Measurements from ENCODE around the gene MEIOB.
A peak's percentile ranks its signal among the peaks of the same experiment; 100 is the strongest.

MEIOB gene

GRCh38 chr16:1870365-1871082 lies 1.4 kb downstream of the MEIOB start:
- no peak for ATAC-seq
- Mint-ChIP-seq H3K4me1 (peaks cover 7% of the 10 kb centered on the region), H3K27ac (no peak overlapping the region), H3K9me3 (no peaks in the 10 kb centered on the region), H3K36me3 (peaks cover 6% of the 10 kb centered on the region), H3K4me3 (no peak overlapping the region), H3K27me3 (peaks cover 22% of the 10 kb centered on the region)

DNA sequence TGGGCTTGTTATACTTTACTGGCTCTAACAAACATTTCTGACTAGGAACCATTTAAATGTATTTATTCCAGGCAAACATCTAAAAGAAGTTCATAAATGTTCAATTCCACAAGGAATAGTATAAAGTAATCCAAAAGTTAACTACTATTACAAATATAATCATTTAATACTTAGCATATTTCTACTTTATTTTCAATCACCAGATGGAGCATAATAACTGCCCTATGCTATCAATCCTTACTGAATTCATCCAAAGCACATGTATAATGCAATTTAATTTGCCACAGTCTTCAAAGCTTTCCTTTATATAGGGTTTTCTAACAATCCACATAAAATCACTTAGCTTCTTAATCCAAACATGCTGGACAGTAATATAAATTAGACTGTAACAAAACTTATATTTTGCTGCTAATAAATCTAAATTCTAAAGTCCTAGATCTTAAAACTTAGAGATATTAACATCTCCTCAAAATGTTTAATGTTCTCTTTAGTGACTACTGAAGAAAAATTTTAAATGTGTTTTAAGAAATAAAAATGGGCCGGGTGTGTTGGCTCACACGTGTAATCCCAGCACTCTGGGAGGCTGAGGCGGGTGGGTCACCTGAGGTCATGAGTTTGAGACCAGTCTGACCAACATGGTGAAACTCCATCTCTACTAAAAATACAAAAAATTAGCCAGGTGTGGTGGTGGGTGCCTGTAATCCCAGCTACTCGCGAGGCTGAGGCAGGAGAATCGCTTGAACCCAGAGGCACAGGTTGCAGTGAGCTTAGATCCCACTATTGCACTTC lies 5.9 kb downstream of the MEIOB start:
- Mint-ChIP-seq H3K27me3 (peaks cover 1% of the 10 kb centered on the region), H3K27ac (no peak overlapping the region), H3K4me3 (no peak overlapping the region), H3K36me3 (no peaks in the 10 kb centered on the region), H3K4me1 (no peaks in the 10 kb centered on the region), H3K9me3 (no peaks in the 10 kb centered on the region)
- no peak for ATAC-seq

DNA sequence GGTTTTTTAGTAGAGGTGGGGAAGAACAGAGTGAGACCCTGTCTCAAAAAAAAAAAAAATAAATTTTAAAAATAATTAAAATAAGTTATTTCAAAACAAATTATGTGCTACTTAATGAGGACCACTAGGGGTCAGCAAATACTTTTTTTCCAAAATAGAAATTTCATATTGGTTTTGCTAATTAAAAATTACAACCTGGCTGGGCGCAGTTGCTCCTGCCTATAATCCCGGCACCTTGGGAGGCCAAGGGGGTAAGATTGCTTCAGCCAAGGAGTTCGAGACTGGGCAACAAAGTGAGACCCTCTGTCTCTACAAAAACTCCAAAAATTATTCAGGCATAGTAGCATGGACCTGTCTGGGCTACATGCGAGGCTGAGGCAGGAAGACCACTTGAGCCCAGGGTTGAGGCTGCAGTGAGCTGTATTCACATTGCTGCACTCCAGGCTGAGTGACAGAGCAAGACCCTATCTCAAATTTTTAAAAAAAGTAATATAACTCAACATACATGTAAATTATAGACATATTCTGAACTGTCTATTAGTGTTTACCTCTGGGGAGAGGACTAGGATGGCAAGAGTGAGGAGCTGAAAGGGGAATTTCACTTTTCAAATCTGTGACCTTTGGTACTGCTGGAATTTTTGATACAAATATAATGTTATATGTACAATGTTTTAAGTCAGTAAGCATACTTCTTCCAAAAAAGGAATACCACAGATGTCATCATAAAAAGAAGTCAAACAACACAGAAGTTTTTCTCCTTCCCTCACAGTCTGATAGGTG lies 8.1 kb downstream of the MEIOB start:
- H3K36me3 Mint-ChIP-seq = no peaks in the 10 kb centered on the region
- H3K4me1 Mint-ChIP-seq = no peaks in the 10 kb centered on the region
- no peak overlapping the region for H3K4me3 Mint-ChIP-seq
- peaks cover 23% of the 10 kb centered on the region for H3K27me3 Mint-ChIP-seq
- no peak for ATAC-seq
- no peaks in the 10 kb centered on the region for H3K9me3 Mint-ChIP-seq
- H3K27ac Mint-ChIP-seq = no peak overlapping the region

DNA sequence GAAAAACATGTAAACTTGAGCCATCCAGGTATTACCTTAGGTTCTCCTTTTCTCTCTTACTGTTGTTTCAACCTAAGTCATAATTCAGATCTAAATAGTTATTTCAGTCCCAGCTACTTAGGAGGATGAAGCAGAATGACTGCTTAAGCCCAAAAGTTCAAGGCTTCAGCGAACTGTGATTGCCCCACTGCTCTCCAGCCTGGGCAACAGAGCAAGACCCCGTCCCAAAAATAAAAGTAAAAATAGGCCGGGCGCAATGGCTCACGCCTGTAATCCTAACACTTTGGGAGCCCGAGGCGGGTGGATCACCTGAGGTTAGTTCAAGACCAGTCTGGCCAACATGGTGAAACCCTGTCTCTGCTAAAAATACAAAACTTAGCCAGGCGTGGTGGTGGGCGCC lies 9.6 kb downstream of the MEIOB start:
- Mint-ChIP-seq H3K4me3 (no peak overlapping the region), H3K36me3 (no peaks in the 10 kb centered on the region), H3K27me3 (peaks cover 38% of the 10 kb centered on the region), H3K4me1 (no peaks in the 10 kb centered on the region), H3K27ac (no peak overlapping the region), H3K9me3 (no peaks in the 10 kb centered on the region)
- no peak for ATAC-seq

GRCh38 chr16:1861730-1862129 lies 10.2 kb downstream of the MEIOB start:
- no peak overlapping the region for H3K27ac Mint-ChIP-seq
- no peaks in the 10 kb centered on the region for H3K4me1 Mint-ChIP-seq
- no peaks in the 10 kb centered on the region for H3K9me3 Mint-ChIP-seq
- H3K27me3 Mint-ChIP-seq = peaks cover 45% of the 10 kb centered on the region
- ATAC-seq = no peak
- H3K36me3 Mint-ChIP-seq = no peaks in the 10 kb centered on the region
- no peak overlapping the region for H3K4me3 Mint-ChIP-seq

- Mint-ChIP-seq H3K9me3 (no peaks in the 10 kb centered on the region), H3K4me3 (no peak overlapping the region), H3K36me3 (no peaks in the 10 kb centered on the region), H3K27me3 (peaks cover 46% of the 10 kb centered on the region), H3K4me1 (no peaks in the 10 kb centered on the region), H3K27ac (no peak overlapping the region)
- ATAC-seq = no peak
These were observed 12.3 kb downstream of the MEIOB start for GRCh38 chr16:1859650-1860049.

- H3K36me3 Mint-ChIP-seq = no peaks in the 10 kb centered on the region
- H3K4me1 Mint-ChIP-seq = no peaks in the 10 kb centered on the region
- no peak overlapping the region for H3K4me3 Mint-ChIP-seq
- H3K9me3 Mint-ChIP-seq = no peaks in the 10 kb centered on the region
- peaks cover 46% of the 10 kb centered on the region for H3K27me3 Mint-ChIP-seq
- ATAC-seq = no peak
- no peak overlapping the region for H3K27ac Mint-ChIP-seq
These were observed 13.6 kb downstream of the MEIOB start for GRCh38 chr16:1858189-1858865.

DNA sequence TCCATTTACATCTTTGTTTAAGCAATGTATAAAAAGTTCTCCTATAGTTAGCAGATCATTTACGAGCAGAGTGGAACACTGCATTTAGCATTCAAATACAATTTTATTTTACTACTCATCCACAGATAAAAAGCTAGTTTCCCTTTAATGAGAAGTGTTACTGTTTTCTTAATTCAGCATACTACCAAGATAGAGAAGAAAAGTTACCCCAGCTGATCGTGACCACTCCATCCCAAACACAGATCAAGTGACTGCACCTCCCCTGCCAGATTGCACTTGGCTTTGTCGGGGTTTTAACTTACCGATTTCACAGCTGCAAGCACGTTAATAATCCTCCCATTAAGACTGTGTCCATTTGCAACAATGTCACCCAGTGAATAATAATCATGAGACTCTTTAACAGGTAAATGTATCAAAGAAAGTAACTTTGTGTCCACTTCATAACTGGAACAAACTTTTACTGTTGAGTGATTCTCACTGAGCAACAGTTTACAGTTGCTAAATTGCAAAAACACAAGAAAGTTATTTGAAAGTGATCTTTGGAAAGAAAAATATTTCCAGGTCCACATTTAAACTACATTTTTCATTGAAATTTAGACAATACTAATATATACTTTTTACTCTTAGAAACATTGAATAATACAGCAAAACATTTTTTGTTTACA lies 14.4 kb downstream of the MEIOB start:
- ATAC-seq = no peak
- Mint-ChIP-seq H3K4me1 (no peaks in the 10 kb centered on the region), H3K4me3 (no peak overlapping the region), H3K27me3 (peaks cover 46% of the 10 kb centered on the region), H3K27ac (no peak overlapping the region), H3K36me3 (no peaks in the 10 kb centered on the region), H3K9me3 (no peaks in the 10 kb centered on the region)

GRCh38 chr16:1851793-1852192 lies 20.2 kb downstream of the MEIOB start:
- H3K4me1 Mint-ChIP-seq = no peaks in the 10 kb centered on the region
- H3K27me3 Mint-ChIP-seq = peaks cover 15% of the 10 kb centered on the region
- H3K36me3 Mint-ChIP-seq = no peaks in the 10 kb centered on the region
- no peak overlapping the region for H3K27ac Mint-ChIP-seq
- H3K9me3 Mint-ChIP-seq = no peaks in the 10 kb centered on the region
- H3K4me3 Mint-ChIP-seq = no peak overlapping the region
- ATAC-seq = no peak

DNA sequence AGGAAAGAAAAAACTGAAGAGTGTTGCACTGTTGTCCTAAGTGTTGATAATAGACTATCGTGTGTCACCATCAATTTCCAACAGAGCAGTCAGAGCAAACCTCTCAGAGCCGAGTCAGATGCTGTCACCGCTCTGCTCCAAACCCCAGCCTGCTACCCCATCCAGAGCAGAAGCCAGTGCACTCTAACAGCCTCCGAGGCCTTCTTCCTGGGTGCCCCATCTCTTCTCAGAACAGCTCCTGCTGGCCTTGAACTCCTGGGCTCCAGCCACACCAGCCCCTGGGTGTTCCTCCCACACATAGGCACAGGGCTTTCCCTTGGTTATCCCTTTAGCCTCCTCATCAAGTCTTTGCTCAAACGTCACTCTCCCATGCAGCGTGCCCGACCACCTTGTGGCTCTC lies 21.0 kb downstream of the MEIOB start:
- ATAC-seq = peak; percentile 8
- Mint-ChIP-seq H3K36me3 (no peaks in the 10 kb centered on the region), H3K9me3 (no peaks in the 10 kb centered on the region), H3K27ac (no peak overlapping the region), H3K4me1 (no peaks in the 10 kb centered on the region), H3K4me3 (no peak overlapping the region), H3K27me3 (peaks cover 21% of the 10 kb centered on the region)

- peaks cover 24% of the 10 kb centered on the region for H3K27me3 Mint-ChIP-seq
- H3K4me3 Mint-ChIP-seq = no peak overlapping the region
- H3K4me1 Mint-ChIP-seq = no peaks in the 10 kb centered on the region
- no peak for ATAC-seq
- H3K36me3 Mint-ChIP-seq = no peaks in the 10 kb centered on the region
- H3K9me3 Mint-ChIP-seq = no peaks in the 10 kb centered on the region
- H3K27ac Mint-ChIP-seq = no peak overlapping the region
These were observed 25.5 kb downstream of the MEIOB start for GRCh38 chr16:1846416-1846815.

GRCh38 chr16:1845985-1846384 lies 26.0 kb downstream of the MEIOB start:
- no peak for ATAC-seq
- Mint-ChIP-seq H3K27ac (no peak overlapping the region), H3K4me3 (no peak overlapping the region), H3K36me3 (no peaks in the 10 kb centered on the region), H3K27me3 (peaks cover 20% of the 10 kb centered on the region), H3K9me3 (no peaks in the 10 kb centered on the region), H3K4me1 (no peaks in the 10 kb centered on the region)

- Mint-ChIP-seq H3K27ac (no peak overlapping the region), H3K36me3 (no peaks in the 10 kb centered on the region), H3K27me3 (no peaks in the 10 kb centered on the region), H3K9me3 (no peaks in the 10 kb centered on the region), H3K4me1 (no peaks in the 10 kb centered on the region), H3K4me3 (no peak overlapping the region)
- no peak for ATAC-seq
These were observed 32.4 kb downstream of the MEIOB start for GRCh38 chr16:1839554-1839953.

DNA sequence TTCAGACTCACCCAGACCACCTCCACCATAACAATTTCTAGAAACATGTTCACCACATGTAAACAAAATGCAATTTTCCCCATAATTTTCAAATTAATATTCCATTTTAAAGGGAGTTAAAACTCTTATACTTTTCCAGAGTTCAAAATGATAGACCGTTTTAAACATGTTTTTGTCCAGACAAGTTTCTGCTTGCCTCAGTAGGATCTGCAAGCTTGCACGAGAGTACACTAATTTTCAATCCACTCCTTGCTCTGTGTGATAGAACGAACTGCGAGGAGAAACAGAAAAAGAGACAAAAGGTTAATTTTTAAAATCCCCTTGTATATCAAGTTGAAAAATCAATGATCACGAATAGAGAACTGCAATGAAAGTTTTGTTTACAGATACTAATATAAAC lies 37.9 kb downstream of the MEIOB start:
- Mint-ChIP-seq H3K4me1 (peaks cover 19% of the 10 kb centered on the region), H3K36me3 (peaks cover 5% of the 10 kb centered on the region)

More for the DNA sequence above, 37.9 kb downstream of the MEIOB start:
- Mint-ChIP-seq H3K9me3 (no peaks in the 10 kb centered on the region), H3K27me3 (no peaks in the 10 kb centered on the region), H3K4me3 (no peak overlapping the region), H3K27ac (no peak overlapping the region)
- ATAC-seq = no peak
